ENCODE results near the gene SHISAL1.

The SHISAL1 gene

GRCh38 chr22:44247923-44248892 lies 64.5 kb downstream of the SHISAL1 start:
- DNase-seq = no peak
- Histone ChIP-seq H3K36me3 (no peaks in the 10 kb centered on the region), H3K4me3 (ENCODE audit: low read depth, low read length) (no peak overlapping the region), H3K9me3 (no peaks in the 10 kb centered on the region), H3K27me3 (no peaks in the 10 kb centered on the region), H3K4me1 (no peaks in the 10 kb centered on the region)
- no peak for TF ChIP-seq CTCF (IDR thresholded peaks at IDR 0.05; ENCODE audit: low read depth, low read length)

GRCh38 chr22:44247346-44247745 lies 65.4 kb downstream of the SHISAL1 start:
- DNase-seq = no peak
- TF ChIP-seq CTCF (IDR thresholded peaks at IDR 0.05; ENCODE audit: low read depth, low read length) = no peak
- H3K4me1 ChIP-seq = no peaks in the 10 kb centered on the region
- H3K9me3 ChIP-seq = no peaks in the 10 kb centered on the region
- H3K4me3 ChIP-seq (ENCODE audit: low read depth, low read length) = no peak overlapping the region
- no peaks in the 10 kb centered on the region for H3K36me3 ChIP-seq
- no peaks in the 10 kb centered on the region for H3K27me3 ChIP-seq

- Histone ChIP-seq H3K4me3 (ENCODE audit: low read depth, low read length) (no peak overlapping the region), H3K36me3 (no peaks in the 10 kb centered on the region), H3K9me3 (no peaks in the 10 kb centered on the region), H3K27me3 (no peaks in the 10 kb centered on the region), H3K4me1 (no peaks in the 10 kb centered on the region)
- no peak for DNase-seq
- no peak for TF ChIP-seq CTCF (IDR thresholded peaks at IDR 0.05; ENCODE audit: low read depth, low read length)
These were observed 66.0 kb downstream of the SHISAL1 start for GRCh38 chr22:44246615-44247326.

GRCh38 chr22:44245867-44246266 lies 66.9 kb downstream of the SHISAL1 start:
- Histone ChIP-seq H3K4me1 (no peaks in the 10 kb centered on the region), H3K36me3 (no peaks in the 10 kb centered on the region), H3K9me3 (no peaks in the 10 kb centered on the region), H3K27me3 (no peaks in the 10 kb centered on the region), H3K4me3 (ENCODE audit: low read depth, low read length) (no peak overlapping the region)
- no peak for TF ChIP-seq CTCF (IDR thresholded peaks at IDR 0.05; ENCODE audit: low read depth, low read length)
- DNase-seq = no peak

- H3K27me3 ChIP-seq = no peaks in the 10 kb centered on the region
- TF ChIP-seq CTCF (IDR thresholded peaks at IDR 0.05; ENCODE audit: low read depth, low read length) = no peak
These were observed 67.3 kb downstream of the SHISAL1 start for GRCh38 chr22:44245438-44245837.

More at GRCh38 chr22:44245438-44245837, 67.3 kb downstream of the SHISAL1 start:
- Histone ChIP-seq H3K4me1 (no peaks in the 10 kb centered on the region), H3K4me3 (ENCODE audit: low read depth, low read length) (no peak overlapping the region), H3K36me3 (no peaks in the 10 kb centered on the region), H3K9me3 (no peaks in the 10 kb centered on the region)
- DNase-seq = no peak
